ENCODE results near the gene HNRNPH3.

DNA sequence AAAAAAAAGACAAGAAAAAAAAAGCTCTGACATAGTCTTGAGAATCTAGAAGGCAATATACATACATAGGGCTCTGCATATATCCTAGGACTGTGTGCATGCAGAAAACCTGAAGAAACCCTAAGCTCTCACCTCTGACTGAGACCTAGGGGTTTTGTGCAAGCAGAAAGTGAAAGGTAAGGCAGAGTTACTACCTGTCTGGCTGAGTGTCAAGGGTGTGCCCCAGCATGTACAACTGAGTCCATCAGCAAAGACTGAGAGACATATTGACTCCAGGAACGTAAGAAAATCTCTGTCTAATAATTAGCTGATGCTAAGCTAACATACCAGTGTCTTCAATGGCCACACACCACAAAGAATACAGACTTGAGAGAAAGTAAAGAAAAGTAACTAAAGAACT is 16.3 kb upstream of the HNRNPH3 start:
- TF ChIP-seq, protein P1, sequence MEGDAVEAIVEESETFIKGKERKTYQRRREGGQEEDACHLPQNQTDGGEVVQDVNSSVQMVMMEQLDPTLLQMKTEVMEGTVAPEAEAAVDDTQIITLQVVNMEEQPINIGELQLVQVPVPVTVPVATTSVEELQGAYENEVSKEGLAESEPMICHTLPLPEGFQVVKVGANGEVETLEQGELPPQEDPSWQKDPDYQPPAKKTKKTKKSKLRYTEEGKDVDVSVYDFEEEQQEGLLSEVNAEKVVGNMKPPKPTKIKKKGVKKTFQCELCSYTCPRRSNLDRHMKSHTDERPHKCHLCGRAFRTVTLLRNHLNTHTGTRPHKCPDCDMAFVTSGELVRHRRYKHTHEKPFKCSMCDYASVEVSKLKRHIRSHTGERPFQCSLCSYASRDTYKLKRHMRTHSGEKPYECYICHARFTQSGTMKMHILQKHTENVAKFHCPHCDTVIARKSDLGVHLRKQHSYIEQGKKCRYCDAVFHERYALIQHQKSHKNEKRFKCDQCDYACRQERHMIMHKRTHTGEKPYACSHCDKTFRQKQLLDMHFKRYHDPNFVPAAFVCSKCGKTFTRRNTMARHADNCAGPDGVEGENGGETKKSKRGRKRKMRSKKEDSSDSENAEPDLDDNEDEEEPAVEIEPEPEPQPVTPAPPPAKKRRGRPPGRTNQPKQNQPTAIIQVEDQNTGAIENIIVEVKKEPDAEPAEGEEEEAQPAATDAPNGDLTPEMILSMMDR (conservative IDR thresholded peaks at IDR 0.05): no peak
- TF ChIP-seq ZFX (IDR thresholded peaks at IDR 0.05): no peak

Measured in C4-2B (cell line).